ENCODE data around the gene EBF3. TPM values are rescaled to one million over a fixed set of nuclear protein-coding genes. Genes with fewer than 3 reads are reported as not detected.

Gene EBF3
- total and polyA plus RNA-seq, 9 of the 15 experiments (the other 6 are each of a cell fraction or from before 2014, with no cell fraction given), result not detected

GRCh38 chr10:129940617-129941198 is 23.4 kb downstream of the EBF3 start:
- Histone ChIP-seq H3K79me2 (ENCODE audit: control insufficient read depth, insufficient read depth, low read length) (no peaks in the 10 kb centered on the region), H3K4me1 (replicated peaks in 1 of 2; ENCODE audit: control insufficient read depth in 2 of 2, insufficient read depth in 2 of 2, low read length in 2 of 2) (no peaks in the 10 kb centered on the region), H2AFZ (ENCODE audit: low read depth, low read length) (no peak overlapping the region), H3K36me3 (ENCODE audit: control insufficient read depth, insufficient read depth, low read length) (no peaks in the 10 kb centered on the region), H3K4me3 (no peak overlapping the region), H3K4me2 (ENCODE audit: insufficient read depth, low read length) (no peak overlapping the region), H3K9me1 (ENCODE audit: control insufficient read depth, insufficient read depth, low read length) (no peaks in the 10 kb centered on the region), H3K27ac (ENCODE audit: extremely low read depth, low read depth, low read length) (no peak overlapping the region), H3K9me3 (replicated peaks; ENCODE audit: control insufficient read depth, insufficient read depth, low read depth, low read length) (no peaks in the 10 kb centered on the region), H3K27me3 (ENCODE audit: control insufficient read depth in 2 of 2, insufficient read depth in 2 of 2, low read length in 2 of 2) (peaks cover 0 to 7% of the 10 kb centered on the region in 2 experiments; a peak in 2 of 5 replicates), H4K20me1 (replicated peaks; ENCODE audit: control insufficient read depth, insufficient read depth, low read length) (no peaks in the 10 kb centered on the region), H3K9ac (ENCODE audit: insufficient read depth in 1 of 2, low read depth in 2 of 2, low read length in 2 of 2) (no peak overlapping the region)
- intact Hi-C loops (cut with micrococcal nuclease) (no loop called here), in situ Hi-C loops (cut with MboI) (no loop called here)
- WGBS (ENCODE audit: insufficient coverage, low coverage, missing lambda C conversion rate), result 0% methylated on average over 7 of the region's 13 CpGs
- BruUV-seq (replicated peaks), result no TSS peak
- ChIA-PET CTCF (ENCODE audit: low intra/inter-chr PET ratio) (no interaction called here), POLR2A (no interaction called here)
- DNase-seq (ENCODE audit: extremely low read depth in 1 of 4, low spot score in 3 of 4) (no peak), FAIRE-seq (no peak), ATAC-seq (no peak)
- TF ChIP-seq, protein P1, sequence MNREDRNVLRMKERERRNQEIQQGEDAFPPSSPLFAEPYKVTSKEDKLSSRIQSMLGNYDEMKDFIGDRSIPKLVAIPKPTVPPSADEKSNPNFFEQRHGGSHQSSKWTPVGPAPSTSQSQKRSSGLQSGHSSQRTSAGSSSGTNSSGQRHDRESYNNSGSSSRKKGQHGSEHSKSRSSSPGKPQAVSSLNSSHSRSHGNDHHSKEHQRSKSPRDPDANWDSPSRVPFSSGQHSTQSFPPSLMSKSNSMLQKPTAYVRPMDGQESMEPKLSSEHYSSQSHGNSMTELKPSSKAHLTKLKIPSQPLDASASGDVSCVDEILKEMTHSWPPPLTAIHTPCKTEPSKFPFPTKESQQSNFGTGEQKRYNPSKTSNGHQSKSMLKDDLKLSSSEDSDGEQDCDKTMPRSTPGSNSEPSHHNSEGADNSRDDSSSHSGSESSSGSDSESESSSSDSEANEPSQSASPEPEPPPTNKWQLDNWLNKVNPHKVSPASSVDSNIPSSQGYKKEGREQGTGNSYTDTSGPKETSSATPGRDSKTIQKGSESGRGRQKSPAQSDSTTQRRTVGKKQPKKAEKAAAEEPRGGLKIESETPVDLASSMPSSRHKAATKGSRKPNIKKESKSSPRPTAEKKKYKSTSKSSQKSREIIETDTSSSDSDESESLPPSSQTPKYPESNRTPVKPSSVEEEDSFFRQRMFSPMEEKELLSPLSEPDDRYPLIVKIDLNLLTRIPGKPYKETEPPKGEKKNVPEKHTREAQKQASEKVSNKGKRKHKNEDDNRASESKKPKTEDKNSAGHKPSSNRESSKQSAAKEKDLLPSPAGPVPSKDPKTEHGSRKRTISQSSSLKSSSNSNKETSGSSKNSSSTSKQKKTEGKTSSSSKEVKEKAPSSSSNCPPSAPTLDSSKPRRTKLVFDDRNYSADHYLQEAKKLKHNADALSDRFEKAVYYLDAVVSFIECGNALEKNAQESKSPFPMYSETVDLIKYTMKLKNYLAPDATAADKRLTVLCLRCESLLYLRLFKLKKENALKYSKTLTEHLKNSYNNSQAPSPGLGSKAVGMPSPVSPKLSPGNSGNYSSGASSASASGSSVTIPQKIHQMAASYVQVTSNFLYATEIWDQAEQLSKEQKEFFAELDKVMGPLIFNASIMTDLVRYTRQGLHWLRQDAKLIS (CRISPR knock-in tag; IDR thresholded peaks at IDR 0.05), result no peak
- TF ChIP-seq ZBTB49 (CRISPR knock-in tag; IDR thresholded peaks at IDR 0.05; ENCODE audit: borderline replicate concordance), result no peak
- no peak for TF ChIP-seq ZNF134 (CRISPR knock-in tag; conservative IDR thresholded peaks at IDR 0.05)
- no peak for TF ChIP-seq POLR3G (IDR thresholded peaks at IDR 0.05; ENCODE audit: extremely low read depth, insufficient read length, insufficient replicate concordance)
- no peak for TF ChIP-seq HEY1 (CRISPR knock-in tag; IDR thresholded peaks at IDR 0.05; ENCODE audit: borderline replicate concordance)
- no peak for TF ChIP-seq SOX6 (IDR thresholded peaks at IDR 0.05)
- TF ChIP-seq ZNF395 (CRISPR knock-in tag; IDR thresholded peaks at IDR 0.05), result no peak
- TF ChIP-seq, protein P2, sequence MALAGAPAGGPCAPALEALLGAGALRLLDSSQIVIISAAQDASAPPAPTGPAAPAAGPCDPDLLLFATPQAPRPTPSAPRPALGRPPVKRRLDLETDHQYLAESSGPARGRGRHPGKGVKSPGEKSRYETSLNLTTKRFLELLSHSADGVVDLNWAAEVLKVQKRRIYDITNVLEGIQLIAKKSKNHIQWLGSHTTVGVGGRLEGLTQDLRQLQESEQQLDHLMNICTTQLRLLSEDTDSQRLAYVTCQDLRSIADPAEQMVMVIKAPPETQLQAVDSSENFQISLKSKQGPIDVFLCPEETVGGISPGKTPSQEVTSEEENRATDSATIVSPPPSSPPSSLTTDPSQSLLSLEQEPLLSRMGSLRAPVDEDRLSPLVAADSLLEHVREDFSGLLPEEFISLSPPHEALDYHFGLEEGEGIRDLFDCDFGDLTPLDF (CRISPR knock-in tag; IDR thresholded peaks at IDR 0.05), result no peak
- TF ChIP-seq, protein P3, sequence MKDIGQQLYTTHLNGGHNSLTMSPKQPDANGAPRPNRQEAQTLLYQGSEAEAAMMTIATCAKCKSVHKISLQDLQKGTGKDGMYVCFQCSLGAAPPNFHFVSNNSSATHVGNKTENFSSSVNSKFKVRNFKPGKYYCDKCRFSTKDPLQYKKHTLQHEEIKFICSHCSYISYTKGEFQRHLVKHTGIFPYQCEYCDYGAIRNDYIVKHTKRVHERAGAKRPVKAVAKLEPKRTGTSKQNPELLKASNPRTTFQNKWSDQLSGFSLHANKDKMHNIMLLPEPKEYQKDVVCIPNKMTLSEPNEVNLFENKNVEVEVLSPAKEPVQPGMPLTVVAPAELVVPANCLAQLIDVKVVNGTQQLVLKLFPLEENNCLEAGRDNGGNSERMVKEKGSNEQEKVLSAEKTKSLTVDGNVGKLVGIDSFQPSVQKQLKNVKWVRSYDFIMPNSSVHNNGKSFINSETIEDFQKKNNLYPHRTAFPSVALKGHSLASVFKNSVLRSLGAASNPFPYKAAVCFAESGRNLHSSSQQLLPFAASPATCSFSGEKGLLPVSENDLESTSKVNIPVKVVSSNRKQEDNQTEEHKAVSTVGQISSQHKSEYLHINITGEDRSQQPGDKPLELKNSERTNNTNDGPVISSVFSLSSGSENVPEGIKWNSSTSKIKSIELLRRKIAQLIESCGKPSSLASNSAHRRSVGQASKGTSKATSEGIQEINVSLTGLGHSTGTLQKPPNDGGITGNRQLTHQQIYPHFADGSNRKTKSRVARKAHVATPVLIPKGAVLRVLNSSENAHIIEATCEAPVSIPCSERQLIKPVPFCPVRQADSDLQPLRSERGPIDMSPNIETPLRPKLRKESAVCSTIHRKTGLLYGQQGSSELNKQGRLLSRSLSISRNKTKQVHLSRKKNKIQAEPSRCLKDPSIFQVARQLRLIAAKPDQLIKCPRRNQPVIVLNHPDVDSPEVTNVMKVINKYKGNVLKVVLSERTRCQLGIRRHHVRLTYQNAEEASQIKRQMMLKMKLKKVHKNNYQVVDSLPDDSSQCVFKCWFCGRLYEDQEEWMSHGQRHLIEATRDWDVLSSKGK (CRISPR knock-in tag; IDR thresholded peaks at IDR 0.05), result no peak
